Spleen (tissue), 11 donors: Measurements from ENCODE around the gene CPD. TPM values are rescaled to one million over a fixed set of nuclear protein-coding genes. Genes with fewer than 3 reads are reported as not detected.

Experiments
- DNase-seq: peaks from one replicate; pipeline ENCODE4 v3.0.0-alpha.2; 2020
- H3K27ac ChIP-seq, 8 donors: fragments of 200-600 bp; sonication (generic) in 7 of 8; 1 replicate in 4 of 8; 2 replicates in 4 of 8; pipeline versions ENCODE4 v1.5.0 to v1.8.0; 2016 to 2021; ENCODE audit warnings: inconsistent platforms in 4 of 8, mild to moderate bottlenecking in 4 of 8, moderate library complexity in 1 of 8
- H3K27me3 ChIP-seq, 7 donors: fragments of 200-600 bp; sonication (generic) in 6 of 7; replicated peaks in 1 of 7; 1 replicate in 4 of 7; 2 replicates in 3 of 7; pipeline versions ENCODE4 v1.5.0 to v1.8.0; 2016 to 2021; ENCODE audit warnings: inconsistent platforms in 3 of 7, mild to moderate bottlenecking in 1 of 7
- H3K36me3 ChIP-seq, 6 donors: fragments of 200-600 bp; sonication (generic) in 5 of 6; 1 replicate in 4 of 6; 2 replicates in 2 of 6; pipeline versions ENCODE4 v1.5.0 to v1.8.0; 2016 to 2021; ENCODE audit warnings: inconsistent platforms in 2 of 6
- H3K4me1 ChIP-seq, 6 donors: fragments of 200-600 bp; sonication (generic) in 5 of 6; 1 replicate in 3 of 6; 2 replicates in 3 of 6; pipeline versions ENCODE4 v1.5.0 to v1.8.0; 2016 to 2021; ENCODE audit warnings: inconsistent platforms in 3 of 6
- H3K4me3 ChIP-seq, 8 donors: fragments of 200-600 bp; sonication (generic) in 7 of 8; 1 replicate in 4 of 8; 2 replicates in 4 of 8; pipeline versions ENCODE4 v1.5.0 to v1.8.0; 2016 to 2021; ENCODE audit warnings: inconsistent platforms in 4 of 8, mild to moderate bottlenecking in 4 of 8, moderate library complexity in 2 of 8
- H3K9me3 ChIP-seq, 8 donors: fragments of 200-600 bp; sonication (generic) in 7 of 8; 1 replicate in 4 of 8; 2 replicates in 4 of 8; pipeline versions ENCODE4 v1.5.0 to v1.8.0; 2016 to 2021; ENCODE audit warnings: inconsistent platforms in 4 of 8
- POLR2A ChIP-seq, 3 donors: fragments of 450-650 bp; IDR thresholded peaks; one replicate each; pipeline ENCODE4 v1.5.1; 2017; ENCODE audit warnings: antibody characterized with exemption in 3 of 3, mild to moderate bottlenecking in 1 of 3
- POLR2AphosphoS5 ChIP-seq, 3 donors: sonication (generic); formaldehyde crosslinking; IDR thresholded peaks; one replicate each; pipeline ENCODE4 v1.5.1; 2017; ENCODE audit warnings: antibody characterized with exemption in 3 of 3
- WGBS, 5 donors: extraction: QIAGEN DNeasy Blood & Tissue Kit in 3 of 5; methylation state at CpG; one replicate each; pipeline versions ENCODE4 v1.1.5 to v1.1.7; 2013 to 2018; 5-methylcytosine and 5-hydroxymethylcytosine counted together
- intact Hi-C: fragments of 100-400 bp; cut with DNase I; formaldehyde crosslinking; loops from one replicate; pipeline ENCODE4 v1.15.0; 2023; ENCODE audit warnings: low total_unique reads
- polyA plus RNA-seq, 3 donors: library from polyadenylated mRNA; stranded (reverse); fragments of 200-250 nt; gene quantifications; one replicate each; pipeline ENCODE4 v1.2.1, GENCODE V29; 2013
- total RNA-seq, 7 donors: library from RNA; depleted of rRNA in 3 of 7; stranded (reverse); fragments of >200 nt in 3 of 7; fragmentation: NEBNext Ultra II Directional in 4 of 7; extraction: Animal tissue kit (Norgen Biotek cat#: 25700) in 4 of 7; gene quantifications; one replicate each; pipeline versions ENCODE4 v1.1.0 to v1.2.1, GENCODE V29; 2016 to 2021
- TF ChIP-seq, protein P1 (sequence below), 11 experiments: fragments of 200-600 bp in 7 of 11; fragments of 450-650 bp in 4 of 11; sonication (generic) in 4 of 11; IDR thresholded peaks in 8 of 11; conservative IDR thresholded peaks in 3 of 11; 1 replicate in 7 of 11; 2 replicates in 4 of 11; pipeline versions ENCODE4 v1.4.0 to v1.8.0; 2016 to 2021; ENCODE audit warnings: antibody characterized with exemption in 11 of 11, inconsistent platforms in 4 of 11, mild to moderate bottlenecking in 1 of 11
- donor health status: healthy with polysubstance abuse.
- donor health status: DM: no; HTN: no; CAD: no; lungs with moderate emphysema.
- donor health status: DM: no; HTN: no; CAD: no.
- donor health status: Bipolar disorder and iron deficiency.
- donor health status: healthy.
- donor health status: DM: no; HTN: no; CAD: no.
- donor health status: DM: yes; HTN: yes; CAD: no.

The CPD gene
- total and polyA plus RNA-seq, 10 donors = 1.6 to 83.8 (median 39.6) TPM

DNA sequence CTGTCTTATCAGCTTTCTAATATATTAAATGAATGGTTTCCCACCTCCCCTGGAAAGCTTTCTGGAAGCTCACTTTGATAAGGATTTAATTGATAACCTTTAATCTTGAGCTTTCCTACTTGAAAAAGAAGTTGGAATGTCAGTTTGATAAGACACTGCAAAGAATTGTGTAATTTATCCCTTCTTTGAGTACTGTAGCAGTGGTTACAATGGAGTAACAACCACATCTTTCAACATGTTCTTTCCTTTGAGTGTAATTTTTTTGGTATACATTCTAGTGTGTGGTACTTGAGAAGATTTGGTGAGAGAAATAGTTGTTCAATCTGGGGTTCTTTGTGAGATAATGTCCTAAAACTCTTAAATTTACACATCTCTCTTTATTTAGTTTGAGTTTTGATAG is 43.4 kb downstream of the CPD start:
- H3K4me1 ChIP-seq = no peaks in the 10 kb centered on the region
- H3K4me3 ChIP-seq = no peak overlapping the region
- H3K9me3 ChIP-seq = no peaks in the 10 kb centered on the region
- no peaks in the 10 kb centered on the region for H3K27me3 ChIP-seq
- TF ChIP-seq POLR2A (IDR thresholded peaks at IDR 0.05) = no peak
- no peak for DNase-seq
- H3K27ac ChIP-seq = no peak overlapping the region
- H3K36me3 ChIP-seq = peaks cover 0 to 66% (median 21%) of the 10 kb centered on the region in 6 donors
- intact Hi-C loops = no loop called here

DNA sequence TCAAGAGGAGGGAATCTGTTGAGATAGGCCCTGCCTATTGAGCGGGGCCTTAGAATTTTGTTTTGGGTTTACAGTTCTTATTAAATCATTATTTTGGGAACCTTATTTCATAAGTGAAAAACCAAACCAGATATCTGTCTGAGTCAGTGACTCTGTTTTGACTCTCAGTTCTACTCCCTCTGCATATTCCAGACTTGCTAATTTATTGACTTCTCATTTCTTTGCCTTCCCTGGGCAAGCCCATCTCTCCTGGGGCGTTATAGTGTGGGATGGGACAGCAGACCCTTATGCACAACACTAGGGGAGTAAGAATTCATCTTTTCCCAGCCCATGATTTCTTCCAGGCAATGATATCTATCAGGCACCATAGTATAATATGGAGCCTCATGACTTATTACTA is 45.7 kb downstream of the CPD start:
- TF ChIP-seq POLR2A (IDR thresholded peaks at IDR 0.05) (no peak), POLR2AphosphoS5 (IDR thresholded peaks at IDR 0.05) (no peak)
- TF ChIP-seq, protein P1, sequence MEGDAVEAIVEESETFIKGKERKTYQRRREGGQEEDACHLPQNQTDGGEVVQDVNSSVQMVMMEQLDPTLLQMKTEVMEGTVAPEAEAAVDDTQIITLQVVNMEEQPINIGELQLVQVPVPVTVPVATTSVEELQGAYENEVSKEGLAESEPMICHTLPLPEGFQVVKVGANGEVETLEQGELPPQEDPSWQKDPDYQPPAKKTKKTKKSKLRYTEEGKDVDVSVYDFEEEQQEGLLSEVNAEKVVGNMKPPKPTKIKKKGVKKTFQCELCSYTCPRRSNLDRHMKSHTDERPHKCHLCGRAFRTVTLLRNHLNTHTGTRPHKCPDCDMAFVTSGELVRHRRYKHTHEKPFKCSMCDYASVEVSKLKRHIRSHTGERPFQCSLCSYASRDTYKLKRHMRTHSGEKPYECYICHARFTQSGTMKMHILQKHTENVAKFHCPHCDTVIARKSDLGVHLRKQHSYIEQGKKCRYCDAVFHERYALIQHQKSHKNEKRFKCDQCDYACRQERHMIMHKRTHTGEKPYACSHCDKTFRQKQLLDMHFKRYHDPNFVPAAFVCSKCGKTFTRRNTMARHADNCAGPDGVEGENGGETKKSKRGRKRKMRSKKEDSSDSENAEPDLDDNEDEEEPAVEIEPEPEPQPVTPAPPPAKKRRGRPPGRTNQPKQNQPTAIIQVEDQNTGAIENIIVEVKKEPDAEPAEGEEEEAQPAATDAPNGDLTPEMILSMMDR (IDR thresholded peaks at IDR 0.05 in 8 of 11, conservative IDR thresholded peaks at IDR 0.05 in 3 of 11) = no peak
- Histone ChIP-seq H3K27ac (no peak overlapping the region), H3K9me3 (no peaks in the 10 kb centered on the region), H3K27me3 (no peaks in the 10 kb centered on the region), H3K4me3 (no peak overlapping the region), H3K4me1 (no peaks in the 10 kb centered on the region), H3K36me3 (peaks cover 0 to 86% (median 26%) of the 10 kb centered on the region in 6 donors)
- no peak for DNase-seq
- WGBS, 5 donors = 93 to 97% (median 95%) methylated on average over 2 of the region's 2 CpGs
- intact Hi-C loops = no loop called here

- Histone ChIP-seq H3K36me3 (peaks cover 0 to 89% (median 25%) of the 10 kb centered on the region in 6 donors), H3K4me3 (no peak overlapping the region), H3K27ac (no peak overlapping the region), H3K27me3 (no peaks in the 10 kb centered on the region), H3K4me1 (no peaks in the 10 kb centered on the region), H3K9me3 (no peaks in the 10 kb centered on the region)
- WGBS, 5 donors = 93 to 100% (median 98%) methylated on average over 2 of the region's 2 CpGs
- no peak for TF ChIP-seq POLR2A (IDR thresholded peaks at IDR 0.05)
- no peak for TF ChIP-seq POLR2AphosphoS5 (IDR thresholded peaks at IDR 0.05)
- TF ChIP-seq, protein P1 (IDR thresholded peaks at IDR 0.05 in 8 of 11, conservative IDR thresholded peaks at IDR 0.05 in 3 of 11) = no peak
- intact Hi-C loops = no loop called here
- no peak for DNase-seq
Observed at GRCh38 chr17:30426292-30426691, 47.6 kb downstream of the CPD start.

DNA sequence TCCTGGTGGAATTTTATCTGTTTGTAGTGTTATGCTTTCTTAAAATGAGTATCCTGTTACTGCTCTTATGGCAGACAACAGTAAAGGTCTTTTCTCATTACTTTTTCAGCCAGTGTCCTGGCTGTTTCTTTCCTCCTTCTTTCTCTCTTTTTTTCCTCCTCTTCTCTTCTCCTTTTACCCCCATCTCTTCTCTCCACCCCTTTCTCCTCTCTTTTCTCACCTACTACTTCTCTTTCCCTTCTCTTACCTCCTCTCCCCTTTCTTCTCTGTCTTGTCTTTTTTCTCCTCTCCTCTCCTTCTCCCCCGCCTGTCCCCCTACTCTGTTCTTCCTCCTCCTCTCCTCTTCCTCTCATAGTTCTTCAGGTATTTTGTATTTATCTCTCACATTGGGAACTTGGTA is 48.9 kb downstream of the CPD start:
- intact Hi-C loops = no loop called here
- no peak overlapping the region for H3K27ac ChIP-seq
- H3K4me1 ChIP-seq = no peaks in the 10 kb centered on the region

More for the DNA sequence above, 48.9 kb downstream of the CPD start:
- Histone ChIP-seq H3K36me3 (peaks cover 0 to 89% (median 27%) of the 10 kb centered on the region in 6 donors), H3K9me3 (no peaks in the 10 kb centered on the region), H3K27me3 (no peaks in the 10 kb centered on the region), H3K4me3 (no peak overlapping the region)
- WGBS, 5 donors = 90 to 100% (median 98%) methylated on average over 1 of the region's 1 CpG
- TF ChIP-seq POLR2A (IDR thresholded peaks at IDR 0.05) (no peak), POLR2AphosphoS5 (IDR thresholded peaks at IDR 0.05) (no peak)
- TF ChIP-seq, protein P1 (IDR thresholded peaks at IDR 0.05 in 8 of 11, conservative IDR thresholded peaks at IDR 0.05 in 3 of 11) = no peak
- DNase-seq = no peak
